Gastrocnemius medialis (tissue), 4 donors: ENCODE results near the gene ITGB3. TPM values are rescaled to one million over a fixed set of nuclear protein-coding genes. Genes with fewer than 3 reads are reported as not detected.

Experiments used
- ATAC-seq, 2 donors: fragments of 150-250 bp; one replicate each; pipeline ENCODE4 v1.9.1; 2016
- DNase-seq, 2 donors: peaks; one replicate each; pipeline ENCODE4 v3.0.0-alpha.2; 2019
- H3K27ac ChIP-seq, 4 donors: fragments of 200-600 bp; sonication (generic); 1 replicate in 1 of 4; 2 replicates in 3 of 4; pipeline ENCODE4 v1.5.1; 2016 to 2018; ENCODE audit warnings: mild to moderate bottlenecking in 2 of 4, moderate library complexity in 1 of 4
- H3K27me3 ChIP-seq, 3 donors: fragments of 200-600 bp; sonication (generic) in 2 of 3; 1 replicate in 1 of 3; 2 replicates in 2 of 3; pipeline versions ENCODE4 v1.5.1 to v1.6.0; 2016 to 2019; ENCODE audit warnings: mild to moderate bottlenecking in 1 of 3, moderate library complexity in 1 of 3
- H3K36me3 ChIP-seq, 2 donors: fragments of 200-600 bp; sonication (generic) in 1 of 2; one replicate each; pipeline ENCODE4 v1.5.1; 2017 to 2018
- H3K4me1 ChIP-seq, 2 donors: fragments of 200-600 bp; sonication (generic) in 1 of 2; one replicate each; pipeline ENCODE4 v1.5.1; 2016 to 2017; ENCODE audit warnings: mild to moderate bottlenecking in 2 of 2
- H3K4me3 ChIP-seq, 4 donors: fragments of 200-600 bp; sonication (generic) in 3 of 4; 1 replicate in 1 of 4; 2 replicates in 3 of 4; pipeline ENCODE4 v1.5.1; 2016 to 2019; ENCODE audit warnings: mild to moderate bottlenecking in 2 of 4
- H3K9me3 ChIP-seq, 3 donors: fragments of 200-600 bp; sonication (generic) in 2 of 3; 1 replicate in 1 of 3; 2 replicates in 2 of 3; pipeline ENCODE4 v1.5.1; 2016 to 2019
- CTCF ChIP-seq, 5 experiments: fragments of 450-650 bp in 3 of 5; fragments of 200-600 bp in 2 of 5; sonication (generic) in 2 of 5; IDR thresholded peaks in 4 of 5; conservative IDR thresholded peaks in 1 of 5; 1 replicate in 4 of 5; 2 replicates in 1 of 5; pipeline ENCODE4 v1.5.1; 2016 to 2019; ENCODE audit warnings: antibody characterized with exemption in 5 of 5, mild to moderate bottlenecking in 3 of 5, moderate library complexity in 3 of 5
- POLR2A ChIP-seq, 2 donors: fragments of 450-650 bp; IDR thresholded peaks; one replicate each; pipeline ENCODE4 v1.6.1; 2017; ENCODE audit warnings: antibody characterized with exemption in 2 of 2, mild to moderate bottlenecking in 2 of 2, moderate library complexity in 2 of 2
- in situ Hi-C, 4 donors: fragments of 200-750 bp; cut with MboI; loops; one replicate each; pipeline versions ENCODE4 v1.15.0 to v1.8.0; 2017; ENCODE audit warnings: low sequenced_read_pairs in 4 of 4
- intact Hi-C: fragments of 100-400 bp; cut with DNase I; formaldehyde crosslinking; loops from one replicate; pipeline ENCODE4 v1.15.1; 2023; ENCODE audit warnings: low total_unique reads
- total RNA-seq, 4 donors: library from RNA; depleted of rRNA; stranded (reverse); fragments of >200 nt; gene quantifications; one replicate each; pipeline versions ENCODE4 v1.1.0 to v1.2.3, GENCODE V29; 2016

Gene ITGB3
- total RNA-seq, 4 donors from 2014 or later: 0.92 to 6.2 (median 1.9) TPM; not detected in 1

- no peak for TF ChIP-seq POLR2A (IDR thresholded peaks at IDR 0.05)
- TF ChIP-seq CTCF (IDR thresholded peaks at IDR 0.05 in 4 of 5, conservative IDR thresholded peaks at IDR 0.05 in 1 of 5): no peak
- H3K36me3 ChIP-seq: no peaks in the 10 kb centered on the region
- H3K4me1 ChIP-seq: peaks cover 23 to 33% of the 10 kb centered on the region in 2 donors
- DNase-seq (no peak), ATAC-seq (no peak)
- no peaks in the 10 kb centered on the region for H3K27me3 ChIP-seq
- in situ Hi-C loops: no loop called here
- intact Hi-C loops: no loop called here
- no peak overlapping the region for H3K27ac ChIP-seq
- no peak overlapping the region for H3K4me3 ChIP-seq
- H3K9me3 ChIP-seq: no peaks in the 10 kb centered on the region
Measured at GRCh38 chr17:47207143-47208067, 46.2 kb upstream of the ITGB3 start.

- intact Hi-C loops (no loop called here), in situ Hi-C loops (no loop called here)
- Histone ChIP-seq H3K9me3 (no peaks in the 10 kb centered on the region), H3K4me1 (peaks cover 18 to 27% of the 10 kb centered on the region in 2 donors), H3K36me3 (no peaks in the 10 kb centered on the region), H3K27ac (no peak within 1 kb of the TSS), H3K4me3 (no peak within 1 kb of the TSS), H3K27me3 (no peaks in the 10 kb centered on the region)
- no peak for DNase-seq
- ATAC-seq: no peak
- TF ChIP-seq CTCF (IDR thresholded peaks at IDR 0.05 in 4 of 5, conservative IDR thresholded peaks at IDR 0.05 in 1 of 5) (no peak), POLR2A (IDR thresholded peaks at IDR 0.05) (no peak)
Measured at GRCh38 chr17:47208744-47209488, 44.7 kb upstream of the ITGB3 start, which contains the start of gene MYL4. MYL4 (plus strand) TSS chr17:47209348; CDS start chr17:47209423, 75 bp downstream.

GRCh38 chr17:47209499-47209898 is 44.1 kb upstream of the ITGB3 start:
- intact Hi-C loops: no loop called here
- Histone ChIP-seq H3K4me3 (no peak overlapping the region), H3K36me3 (no peaks in the 10 kb centered on the region)

GRCh38 chr17:47210105-47210504 is 43.5 kb upstream of the ITGB3 start:
- no peaks in the 10 kb centered on the region for H3K9me3 ChIP-seq
- no peak overlapping the region for H3K4me3 ChIP-seq
- in situ Hi-C loops: no loop called here
- H3K27me3 ChIP-seq: no peaks in the 10 kb centered on the region
- ATAC-seq (no peak), DNase-seq (no peak)
- intact Hi-C loops: no loop called here
- TF ChIP-seq CTCF (IDR thresholded peaks at IDR 0.05 in 4 of 5, conservative IDR thresholded peaks at IDR 0.05 in 1 of 5): no peak
- TF ChIP-seq POLR2A (IDR thresholded peaks at IDR 0.05): no peak
- no peak overlapping the region for H3K27ac ChIP-seq
- peaks cover 7 to 15% of the 10 kb centered on the region in 2 donors for H3K4me1 ChIP-seq
- no peaks in the 10 kb centered on the region for H3K36me3 ChIP-seq

More at GRCh38 chr17:47209499-47209898, 44.1 kb upstream of the ITGB3 start:
- DNase-seq: no peak
- Histone ChIP-seq H3K27me3 (no peaks in the 10 kb centered on the region), H3K27ac (no peak overlapping the region), H3K4me1 (peaks cover 12 to 21% of the 10 kb centered on the region in 2 donors), H3K9me3 (no peaks in the 10 kb centered on the region)
- in situ Hi-C loops: no loop called here
- ATAC-seq: no peak
- no peak for TF ChIP-seq CTCF (IDR thresholded peaks at IDR 0.05 in 4 of 5, conservative IDR thresholded peaks at IDR 0.05 in 1 of 5)
- no peak for TF ChIP-seq POLR2A (IDR thresholded peaks at IDR 0.05)
